ENCODE measurements around the gene BRD1. TPM values are rescaled to one million over a fixed set of nuclear protein-coding genes. Genes with fewer than 3 reads are reported as not detected.

BRD1 gene
- total RNA-seq, 1 donor from 2014 or later, result 34.3 TPM

- Mint-ChIP-seq H3K36me3 (ENCODE audit: unreplicated experiment) (no peaks in the 10 kb centered on the region), H3K27ac (ENCODE audit: unreplicated experiment) (no peak overlapping the region), H3K27me3 (ENCODE audit: unreplicated experiment) (peaks cover 16% of the 10 kb centered on the region), H3K4me3 (ENCODE audit: unreplicated experiment) (no peak overlapping the region), H3K9me3 (ENCODE audit: unreplicated experiment) (peaks cover 13% of the 10 kb centered on the region), H3K4me1 (ENCODE audit: unreplicated experiment) (no peaks in the 10 kb centered on the region)
- TF ChIP-seq CTCF (IDR thresholded peaks at IDR 0.05), result no peak
- DNase-seq (ENCODE audit: extremely low spot score, unreplicated experiment), result peak; percentile 64
Observed at GRCh38 chr22:49740242-49740641, 87.4 kb downstream of the BRD1 start.

- Mint-ChIP-seq H3K27ac (ENCODE audit: unreplicated experiment) (no peak overlapping the region), H3K27me3 (ENCODE audit: unreplicated experiment) (peaks cover 16% of the 10 kb centered on the region), H3K4me3 (ENCODE audit: unreplicated experiment) (no peak overlapping the region), H3K9me3 (ENCODE audit: unreplicated experiment) (peaks cover 5% of the 10 kb centered on the region), H3K4me1 (ENCODE audit: unreplicated experiment) (no peaks in the 10 kb centered on the region), H3K36me3 (ENCODE audit: unreplicated experiment) (no peaks in the 10 kb centered on the region)
- TF ChIP-seq CTCF (IDR thresholded peaks at IDR 0.05), result no peak
- DNase-seq (ENCODE audit: extremely low spot score, unreplicated experiment), result no peak
Observed at GRCh38 chr22:49739138-49739537, 88.5 kb downstream of the BRD1 start.

- H3K4me3 Mint-ChIP-seq (ENCODE audit: unreplicated experiment), result no peak overlapping the region
- peaks cover 13% of the 10 kb centered on the region for H3K27me3 Mint-ChIP-seq (ENCODE audit: unreplicated experiment)
- no peak overlapping the region for H3K27ac Mint-ChIP-seq (ENCODE audit: unreplicated experiment)
- peak; percentile 70 for DNase-seq (ENCODE audit: extremely low spot score, unreplicated experiment)
- TF ChIP-seq CTCF (IDR thresholded peaks at IDR 0.05), result no peak
- H3K4me1 Mint-ChIP-seq (ENCODE audit: unreplicated experiment), result no peaks in the 10 kb centered on the region
- H3K9me3 Mint-ChIP-seq (ENCODE audit: unreplicated experiment), result peaks cover 4% of the 10 kb centered on the region
- no peaks in the 10 kb centered on the region for H3K36me3 Mint-ChIP-seq (ENCODE audit: unreplicated experiment)
Observed at GRCh38 chr22:49738566-49738965, 89.1 kb downstream of the BRD1 start.

GRCh38 chr22:49738006-49738405 lies 89.7 kb downstream of the BRD1 start:
- Mint-ChIP-seq H3K27ac (ENCODE audit: unreplicated experiment) (no peak overlapping the region), H3K4me1 (ENCODE audit: unreplicated experiment) (no peaks in the 10 kb centered on the region), H3K9me3 (ENCODE audit: unreplicated experiment) (peaks cover 6% of the 10 kb centered on the region), H3K27me3 (ENCODE audit: unreplicated experiment) (peaks cover 12% of the 10 kb centered on the region), H3K36me3 (ENCODE audit: unreplicated experiment) (no peaks in the 10 kb centered on the region), H3K4me3 (ENCODE audit: unreplicated experiment) (no peak overlapping the region)
- DNase-seq (ENCODE audit: extremely low spot score, unreplicated experiment), result no peak
- TF ChIP-seq CTCF (IDR thresholded peaks at IDR 0.05), result no peak

- no peak for TF ChIP-seq CTCF (IDR thresholded peaks at IDR 0.05)
- H3K4me1 Mint-ChIP-seq (ENCODE audit: unreplicated experiment), result no peaks in the 10 kb centered on the region
- H3K4me3 Mint-ChIP-seq (ENCODE audit: unreplicated experiment), result no peak overlapping the region
- peak; percentile 83 for DNase-seq (ENCODE audit: extremely low spot score, unreplicated experiment)
- H3K27ac Mint-ChIP-seq (ENCODE audit: unreplicated experiment), result no peak overlapping the region
- peaks cover 10% of the 10 kb centered on the region for H3K9me3 Mint-ChIP-seq (ENCODE audit: unreplicated experiment)
- peaks cover 9% of the 10 kb centered on the region for H3K27me3 Mint-ChIP-seq (ENCODE audit: unreplicated experiment)
- H3K36me3 Mint-ChIP-seq (ENCODE audit: unreplicated experiment), result no peaks in the 10 kb centered on the region
Observed at GRCh38 chr22:49737101-49737551, 90.5 kb downstream of the BRD1 start.

All from osteocyte (in vitro differentiated cells).